Activated T-cell treated with anti-CD3 and anti-CD28 coated beads, Interleukin-2, amount 50 U/mL, for 24 hours (primary cell): ENCODE data around the gene NAA35.

Source experiments
- DNase-seq: peaks from one replicate; pipeline ENCODE4 v3.0.0-alpha.2; 2020
- H3K27ac Mint-ChIP-seq: 2 replicates; pipeline ENCODE4 v1.8.0; 2020; ENCODE audit warnings: mild to moderate bottlenecking, mixed read lengths
- H3K27me3 Mint-ChIP-seq: 2 replicates; pipeline ENCODE4 v1.8.0; 2020; ENCODE audit warnings: mixed read lengths
- H3K36me3 Mint-ChIP-seq: 2 replicates; pipeline ENCODE4 v1.8.0; 2020; ENCODE audit warnings: low read depth, mixed read lengths
- H3K4me1 Mint-ChIP-seq: 2 replicates; pipeline ENCODE4 v1.8.0; 2020; ENCODE audit warnings: low read depth, mixed read lengths
- H3K4me3 Mint-ChIP-seq: 2 replicates; pipeline ENCODE4 v1.8.0; 2020; ENCODE audit warnings: mild to moderate bottlenecking, moderate library complexity, mixed read lengths
- H3K9me3 Mint-ChIP-seq: 2 replicates; pipeline ENCODE4 v1.8.0; 2020; ENCODE audit warnings: mixed read lengths

The NAA35 gene

GRCh38 chr9:86034863-86035734 lies 94.2 kb downstream of the NAA35 start:
- no peak overlapping the region for H3K4me3 Mint-ChIP-seq
- no peaks in the 10 kb centered on the region for H3K27me3 Mint-ChIP-seq
- H3K36me3 Mint-ChIP-seq: peaks cover 6% of the 10 kb centered on the region
- no peak for DNase-seq
- H3K9me3 Mint-ChIP-seq: no peaks in the 10 kb centered on the region
- no peak overlapping the region for H3K27ac Mint-ChIP-seq
- H3K4me1 Mint-ChIP-seq: no peaks in the 10 kb centered on the region

GRCh38 chr9:86035827-86036440 lies 95.0 kb downstream of the NAA35 start:
- no peaks in the 10 kb centered on the region for H3K9me3 Mint-ChIP-seq
- H3K4me3 Mint-ChIP-seq: no peak overlapping the region
- H3K36me3 Mint-ChIP-seq: peaks cover 6% of the 10 kb centered on the region
- H3K4me1 Mint-ChIP-seq: no peaks in the 10 kb centered on the region
- DNase-seq: no peak
- H3K27ac Mint-ChIP-seq: no peak overlapping the region
- no peaks in the 10 kb centered on the region for H3K27me3 Mint-ChIP-seq

- Mint-ChIP-seq H3K27ac (no peak overlapping the region), H3K27me3 (no peaks in the 10 kb centered on the region), H3K4me1 (no peaks in the 10 kb centered on the region), H3K36me3 (peaks cover 6% of the 10 kb centered on the region), H3K4me3 (no peak overlapping the region), H3K9me3 (no peaks in the 10 kb centered on the region)
- DNase-seq: no peak
Measured at GRCh38 chr9:86036555-86036954, 95.6 kb downstream of the NAA35 start.

GRCh38 chr9:86039991-86040860 lies 99.3 kb downstream of the NAA35 start:
- no peak for DNase-seq
- no peaks in the 10 kb centered on the region for H3K9me3 Mint-ChIP-seq
- H3K4me3 Mint-ChIP-seq: no peak overlapping the region
- H3K27ac Mint-ChIP-seq: no peak overlapping the region
- H3K27me3 Mint-ChIP-seq: no peaks in the 10 kb centered on the region
- H3K36me3 Mint-ChIP-seq: peaks cover 2% of the 10 kb centered on the region
- H3K4me1 Mint-ChIP-seq: no peaks in the 10 kb centered on the region

GRCh38 chr9:86040861-86041155 lies 99.9 kb downstream of the NAA35 start:
- Mint-ChIP-seq H3K27me3 (no peaks in the 10 kb centered on the region), H3K9me3 (no peaks in the 10 kb centered on the region), H3K4me1 (no peaks in the 10 kb centered on the region), H3K4me3 (no peak overlapping the region), H3K36me3 (no peaks in the 10 kb centered on the region), H3K27ac (no peak overlapping the region)
- no peak for DNase-seq

GRCh38 chr9:86041311-86041741 lies 100.4 kb downstream of the NAA35 start:
- H3K36me3 Mint-ChIP-seq: no peaks in the 10 kb centered on the region
- H3K9me3 Mint-ChIP-seq: no peaks in the 10 kb centered on the region
- H3K4me3 Mint-ChIP-seq: no peak overlapping the region
- no peaks in the 10 kb centered on the region for H3K4me1 Mint-ChIP-seq
- H3K27ac Mint-ChIP-seq: no peak overlapping the region
- DNase-seq: no peak
- H3K27me3 Mint-ChIP-seq: no peaks in the 10 kb centered on the region

- Mint-ChIP-seq H3K4me3 (no peak overlapping the region), H3K27ac (no peak overlapping the region), H3K9me3 (no peaks in the 10 kb centered on the region), H3K27me3 (no peaks in the 10 kb centered on the region), H3K4me1 (no peaks in the 10 kb centered on the region), H3K36me3 (no peaks in the 10 kb centered on the region)
- DNase-seq: no peak
Measured at GRCh38 chr9:86042199-86042978, 101.4 kb downstream of the NAA35 start.

- Mint-ChIP-seq H3K4me1 (no peaks in the 10 kb centered on the region), H3K27me3 (no peaks in the 10 kb centered on the region), H3K36me3 (no peaks in the 10 kb centered on the region), H3K4me3 (no peak overlapping the region), H3K27ac (no peak overlapping the region), H3K9me3 (no peaks in the 10 kb centered on the region)
- no peak for DNase-seq
Measured at GRCh38 chr9:86043586-86043985, 102.6 kb downstream of the NAA35 start.

- no peak overlapping the region for H3K27ac Mint-ChIP-seq
- no peaks in the 10 kb centered on the region for H3K36me3 Mint-ChIP-seq
- no peaks in the 10 kb centered on the region for H3K4me1 Mint-ChIP-seq
- H3K4me3 Mint-ChIP-seq: no peak overlapping the region
- H3K9me3 Mint-ChIP-seq: no peaks in the 10 kb centered on the region
- DNase-seq: no peak
- H3K27me3 Mint-ChIP-seq: no peaks in the 10 kb centered on the region
Measured at GRCh38 chr9:86043999-86044398, 103.1 kb downstream of the NAA35 start.

- H3K27ac Mint-ChIP-seq: no peak overlapping the region
- no peak for DNase-seq
- H3K4me1 Mint-ChIP-seq: no peaks in the 10 kb centered on the region
- no peaks in the 10 kb centered on the region for H3K27me3 Mint-ChIP-seq
- H3K4me3 Mint-ChIP-seq: no peak overlapping the region
- no peaks in the 10 kb centered on the region for H3K9me3 Mint-ChIP-seq
- no peaks in the 10 kb centered on the region for H3K36me3 Mint-ChIP-seq
Measured at GRCh38 chr9:86045654-86046053, 104.7 kb downstream of the NAA35 start.

GRCh38 chr9:86046071-86046636 lies 105.2 kb downstream of the NAA35 start:
- H3K36me3 Mint-ChIP-seq: no peaks in the 10 kb centered on the region
- DNase-seq: no peak
- no peaks in the 10 kb centered on the region for H3K27me3 Mint-ChIP-seq
- H3K27ac Mint-ChIP-seq: no peak overlapping the region
- H3K9me3 Mint-ChIP-seq: no peaks in the 10 kb centered on the region
- H3K4me1 Mint-ChIP-seq: no peaks in the 10 kb centered on the region
- no peak overlapping the region for H3K4me3 Mint-ChIP-seq

- Mint-ChIP-seq H3K36me3 (no peaks in the 10 kb centered on the region), H3K4me3 (no peak overlapping the region)
Measured at GRCh38 chr9:86046930-86047341, 106.0 kb downstream of the NAA35 start.

GRCh38 chr9:86047361-86047760 lies 106.4 kb downstream of the NAA35 start:
- H3K9me3 Mint-ChIP-seq: no peaks in the 10 kb centered on the region
- H3K27me3 Mint-ChIP-seq: no peaks in the 10 kb centered on the region
- H3K4me1 Mint-ChIP-seq: no peaks in the 10 kb centered on the region
- no peak for DNase-seq
- no peaks in the 10 kb centered on the region for H3K36me3 Mint-ChIP-seq
- no peak overlapping the region for H3K4me3 Mint-ChIP-seq
- H3K27ac Mint-ChIP-seq: no peak overlapping the region

More at GRCh38 chr9:86046930-86047341, 106.0 kb downstream of the NAA35 start:
- Mint-ChIP-seq H3K27me3 (no peaks in the 10 kb centered on the region), H3K9me3 (no peaks in the 10 kb centered on the region), H3K4me1 (no peaks in the 10 kb centered on the region), H3K27ac (no peak overlapping the region)
- DNase-seq: no peak
